Brain pericyte (primary cell): Measurements from ENCODE around the gene CSH2.
"Not testable (repeated sequence)": the region's sequence is repeated elsewhere in the genome, so short reads cannot be mapped to it uniquely, and the experiment has no call there.

Source experiments
- DNase-seq: peaks from one replicate; pipeline ENCODE4 v3.0.0-alpha.2; 2012; ENCODE audit warnings: low read depth, low spot score

Gene CSH2

DNA sequence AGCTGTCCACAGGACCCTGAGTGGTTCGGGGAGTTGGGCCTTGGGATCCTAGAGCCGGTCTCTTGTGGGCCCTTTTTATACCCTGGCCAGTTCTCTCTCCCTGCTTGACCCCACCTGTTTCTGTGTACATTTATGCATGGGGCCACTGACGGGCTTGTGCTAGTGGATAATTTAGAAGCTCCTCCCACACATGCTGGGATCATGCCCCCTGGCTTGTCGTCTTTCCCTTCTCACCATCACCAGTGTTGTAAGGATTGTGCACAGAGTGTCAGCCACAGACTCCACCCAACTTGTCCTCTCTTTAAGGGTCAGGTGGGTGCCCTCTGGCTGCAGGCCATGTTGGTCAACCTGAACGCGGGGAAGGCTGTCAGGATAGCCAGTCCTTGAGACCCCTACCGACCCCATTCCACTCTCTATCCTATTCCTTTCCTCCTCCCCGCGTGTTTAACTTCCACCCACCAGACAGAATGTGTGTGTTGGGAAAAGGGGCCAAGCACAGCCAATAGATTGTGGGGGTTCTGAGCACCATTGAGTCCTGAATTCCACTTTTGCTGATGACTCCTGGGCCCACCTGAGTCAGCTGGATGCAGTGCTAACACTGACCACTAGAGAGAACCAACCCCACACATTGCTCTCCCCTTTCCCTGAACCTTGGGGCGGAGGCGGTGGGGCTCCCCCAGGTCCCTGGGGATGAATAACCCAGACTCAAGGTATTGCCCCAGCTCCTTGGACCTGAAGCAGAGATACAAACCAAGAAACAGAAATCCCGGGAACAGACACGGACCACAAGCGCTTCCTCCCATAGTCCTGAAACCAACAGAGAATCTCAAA lies 23.3 kb upstream of the CSH2 start, which contains the start of gene CSH1:
Gene CSH1 (minus strand): TSS at position 51 of the 831 bp plus-strand sequence. CDS start 63 bp downstream, outside the sequence.
- DNase-seq: not testable (repeated sequence)

DNA sequence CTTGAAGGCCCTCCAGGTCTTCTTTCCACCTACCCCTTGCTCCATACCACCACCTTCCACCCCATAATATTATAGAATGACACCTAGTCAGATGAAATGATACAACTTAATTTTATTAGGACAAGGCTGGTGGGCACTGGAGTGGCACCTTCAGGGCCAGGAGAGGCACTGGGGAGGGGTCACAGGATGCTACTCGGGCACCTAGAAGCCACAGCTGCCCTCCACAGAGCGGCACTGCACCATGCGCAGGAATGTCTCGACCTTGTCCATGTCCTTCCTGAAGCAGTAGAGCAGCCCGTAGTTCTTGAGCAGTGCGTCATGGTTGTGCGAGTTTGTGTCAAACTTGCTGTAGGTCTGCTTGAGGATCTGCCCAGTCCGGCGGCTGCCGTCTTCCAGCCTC lies 21.3 kb upstream of the CSH2 start:
- not testable (repeated sequence) for DNase-seq

GRCh38 chr17:63894021-63894420 lies 20.5 kb upstream of the CSH2 start:
- not testable (repeated sequence) for DNase-seq

- DNase-seq: not testable (repeated sequence)
Measured at GRCh38 chr17:63892316-63893037, 19.0 kb upstream of the CSH2 start.

DNA sequence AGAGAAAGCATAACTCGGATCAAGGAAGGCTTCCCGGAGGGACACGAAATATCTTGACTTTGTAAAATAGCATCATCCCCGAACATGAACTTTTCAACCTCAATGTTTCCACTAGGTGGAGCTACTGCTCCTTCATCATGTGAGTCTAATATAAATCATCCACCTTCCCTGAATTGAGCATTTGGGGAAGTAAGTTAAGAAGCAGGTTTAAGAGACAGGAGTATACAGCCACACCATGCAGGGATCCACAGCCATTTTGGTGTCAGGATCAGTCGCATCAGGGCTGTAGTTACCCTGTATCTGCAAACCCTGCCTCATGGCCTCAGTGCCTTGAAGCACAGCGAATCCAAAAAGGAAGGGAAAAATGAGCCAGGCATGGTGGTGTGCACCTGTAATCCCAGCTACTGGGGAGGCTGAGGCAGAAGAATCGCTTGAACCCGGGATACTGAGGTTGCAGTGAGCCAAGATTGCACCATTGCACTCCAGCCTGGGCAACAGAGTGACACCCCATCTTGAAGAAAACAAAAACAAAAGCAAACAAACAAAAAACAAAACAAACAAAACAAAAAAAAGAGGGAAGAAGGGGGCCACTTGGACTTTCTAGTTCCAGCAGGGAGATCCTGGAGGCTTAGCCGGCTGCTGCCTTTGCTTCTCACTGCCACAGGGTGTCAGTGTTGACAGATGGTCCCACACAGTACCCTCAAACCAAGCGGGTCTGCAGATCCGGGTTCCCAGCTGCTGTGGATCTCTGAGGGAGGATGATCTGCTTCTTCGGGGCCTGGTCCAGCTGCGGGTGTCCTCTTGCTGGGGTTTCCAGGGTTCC lies 15.8 kb upstream of the CSH2 start:
- not testable (repeated sequence) for DNase-seq

GRCh38 chr17:63885119-63885518 lies 11.6 kb upstream of the CSH2 start:
- not testable (repeated sequence) for DNase-seq

DNA sequence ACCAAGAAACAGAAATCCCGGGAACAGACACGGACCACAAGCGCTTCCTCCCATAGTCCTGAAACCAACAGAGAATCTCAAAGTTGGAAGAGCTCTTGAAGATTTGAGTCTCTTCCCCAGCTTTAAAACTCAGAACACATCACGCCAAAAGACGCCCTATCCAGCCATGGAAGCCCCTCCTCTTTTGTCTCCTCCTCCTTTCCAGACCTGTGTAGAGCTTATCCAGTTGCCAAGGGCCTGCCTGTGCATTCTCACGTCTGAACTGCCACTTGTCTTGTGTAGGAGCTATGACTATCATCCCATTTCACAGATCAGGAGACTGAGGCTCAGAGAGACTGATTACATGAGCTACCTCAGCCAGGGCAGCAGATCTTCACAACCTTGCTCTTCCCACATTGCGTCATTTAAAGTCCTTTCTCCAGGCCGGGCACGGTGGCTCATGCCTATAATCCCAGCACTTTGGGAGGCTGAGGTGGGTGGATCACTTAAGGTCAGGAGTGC lies 9.2 kb upstream of the CSH2 start:
- not testable (repeated sequence) for DNase-seq

- DNase-seq: no peak
Measured at GRCh38 chr17:63881935-63882601, 8.6 kb upstream of the CSH2 start, which contains the start of gene GH2. GH2 (minus strand) TSS chr17:63881944; CDS start chr17:63881801, 143 bp downstream.

DNA sequence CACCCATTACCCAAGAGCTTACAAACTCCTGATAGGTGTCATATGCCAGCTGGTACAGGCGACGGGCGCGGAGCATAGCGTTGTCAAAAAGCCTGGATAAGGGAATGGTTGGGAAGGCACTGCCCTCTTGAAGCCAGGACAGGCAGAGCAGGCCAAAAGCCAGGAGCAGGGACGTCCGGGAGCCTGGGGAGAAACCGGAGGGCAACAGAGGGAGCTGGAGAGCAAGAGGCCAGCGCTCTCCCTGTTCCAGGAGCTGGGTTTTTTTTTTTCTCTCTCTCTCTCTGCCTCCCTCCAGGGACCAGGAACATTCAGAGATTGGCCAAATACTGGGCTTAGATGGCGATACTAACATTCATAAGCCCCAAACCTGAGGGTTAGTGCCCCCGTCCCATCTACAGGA lies 7.9 kb upstream of the CSH2 start:
- DNase-seq: not testable (repeated sequence)

DNA sequence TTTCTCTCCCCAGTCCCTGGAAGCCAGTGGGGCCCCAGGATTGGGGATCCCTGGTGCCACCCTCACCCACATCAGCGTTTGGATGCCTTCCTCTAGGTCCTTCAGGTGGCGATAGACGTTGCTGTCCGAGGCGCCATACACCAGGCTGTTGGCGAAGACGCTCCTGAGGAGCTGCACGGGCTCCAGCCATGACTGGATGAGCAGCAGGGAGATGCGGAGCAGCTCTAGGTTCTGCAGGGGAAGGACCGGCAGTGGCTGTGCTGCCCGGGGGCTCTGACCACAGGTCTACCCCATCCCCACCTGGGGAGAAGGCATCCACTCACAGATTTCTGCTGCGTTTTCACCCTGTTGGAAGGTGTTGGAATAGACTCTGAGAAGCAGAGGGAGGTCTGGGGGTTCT lies 7.2 kb upstream of the CSH2 start:
- no peak for DNase-seq

DNA sequence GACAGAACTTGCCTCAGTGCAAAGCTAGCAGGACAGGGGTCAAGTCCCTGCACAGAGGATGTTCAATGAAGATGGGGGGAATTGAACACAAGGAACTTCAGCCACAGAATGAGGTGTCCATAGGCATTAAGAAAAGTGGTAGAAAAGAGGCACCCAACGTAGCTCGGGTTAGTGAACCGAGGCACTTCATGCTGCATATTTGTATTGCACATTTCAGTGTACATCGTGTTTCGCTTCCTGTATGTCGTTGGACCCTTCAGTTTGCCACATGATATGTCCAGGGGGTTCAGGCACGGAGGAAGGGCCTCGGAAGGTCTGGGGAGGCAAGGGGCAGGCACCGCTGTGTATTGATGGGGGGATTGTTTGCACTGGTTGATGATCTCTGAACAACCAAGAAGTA lies 4.9 kb upstream of the CSH2 start:
- DNase-seq: not testable (repeated sequence)

- not testable (repeated sequence) for DNase-seq
Measured at GRCh38 chr17:63874693-63875092, 1.2 kb upstream of the CSH2 start.

- not testable (repeated sequence) for DNase-seq
Measured at GRCh38 chr17:63874061-63874626, 667 bp upstream of the CSH2 start.

DNA sequence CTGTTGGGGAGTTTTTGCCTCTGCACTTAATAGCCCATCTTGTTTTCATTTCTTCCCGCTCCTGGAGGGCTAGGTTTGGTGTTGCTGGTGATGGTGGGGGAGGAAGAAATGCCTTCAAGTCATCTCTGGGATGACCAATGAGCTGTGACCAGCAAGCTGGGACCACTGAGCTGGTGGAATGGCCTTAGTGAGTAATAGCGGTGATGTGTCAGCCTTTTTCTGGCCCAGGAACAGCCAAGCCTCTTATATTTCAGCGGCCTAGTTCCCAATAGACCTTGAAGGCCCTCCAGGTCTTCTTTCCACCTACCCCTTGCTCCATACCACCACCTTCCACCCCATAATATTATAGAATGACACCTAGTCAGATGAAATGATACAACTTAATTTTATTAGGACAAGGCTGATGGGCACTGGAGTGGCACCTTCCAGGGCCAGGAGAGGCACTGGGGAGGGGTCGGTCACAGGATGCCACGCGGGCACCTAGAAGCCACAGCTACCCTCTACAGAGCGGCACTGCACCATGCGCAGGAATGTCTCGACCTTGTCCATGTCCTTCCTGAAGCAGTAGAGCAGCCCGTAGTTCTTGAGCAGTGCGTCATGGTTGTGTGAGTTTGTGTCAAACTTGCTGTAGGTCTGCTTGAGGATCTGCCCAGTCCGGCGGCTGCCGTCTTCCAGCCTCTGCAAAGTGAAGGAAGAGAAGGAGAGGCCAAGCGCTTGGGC lies 1.7 kb downstream of the CSH2 start:
- not testable (repeated sequence) for DNase-seq

DNA sequence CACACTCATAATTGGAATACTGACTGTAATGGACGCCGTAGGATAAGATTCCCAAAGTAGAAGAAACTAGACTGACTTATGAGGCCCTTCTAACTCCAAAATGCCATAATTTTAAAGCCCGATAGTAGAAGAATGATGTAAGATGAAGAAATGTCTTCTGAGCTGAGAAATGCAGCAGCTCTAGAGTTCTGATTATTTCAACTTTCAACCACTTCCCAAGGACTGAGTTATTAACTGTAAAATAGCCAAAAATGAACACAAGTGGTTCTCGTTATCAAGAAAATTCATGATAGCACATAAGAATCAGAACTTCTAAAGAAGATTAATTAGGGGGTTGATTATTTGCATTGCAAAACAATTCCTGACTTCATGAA lies 3.2 kb downstream of the CSH2 start:
- not testable (repeated sequence) for DNase-seq

DNA sequence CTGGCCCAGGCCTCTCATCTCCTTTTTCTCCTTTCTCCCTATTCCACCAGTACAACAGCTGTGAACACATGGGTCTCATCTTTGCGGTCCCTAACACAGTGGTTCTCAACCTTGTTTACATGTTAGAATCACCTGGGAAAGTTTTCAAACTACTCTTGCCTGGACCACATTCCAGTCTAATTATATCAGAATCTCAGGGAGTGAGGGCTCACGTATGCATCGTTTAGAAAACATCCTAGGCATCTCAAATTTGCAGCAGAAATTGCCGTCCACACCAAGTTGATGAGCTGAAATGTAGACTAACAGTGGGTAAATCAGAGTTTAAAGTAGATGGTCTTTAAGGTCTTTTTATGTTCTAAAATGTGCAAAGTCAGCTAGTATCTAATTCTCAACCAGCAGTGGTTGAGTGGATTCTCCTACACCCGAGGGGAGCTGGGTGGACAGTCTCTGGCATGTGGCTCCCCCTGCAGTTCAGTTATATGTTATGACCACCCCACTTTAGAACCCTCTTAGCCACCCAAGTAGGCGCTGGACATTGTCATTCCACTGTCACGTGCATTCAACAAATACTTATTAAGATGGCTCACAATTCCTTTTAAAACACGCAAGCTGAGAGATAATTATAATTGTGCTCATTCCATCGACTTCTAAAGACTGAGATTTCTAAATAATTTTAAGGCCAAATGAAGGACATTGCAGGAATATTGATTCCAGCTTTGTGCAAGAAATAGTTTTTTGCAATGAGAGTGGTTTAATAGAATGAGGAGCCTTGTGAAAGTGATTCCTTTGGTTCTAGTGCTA lies 3.8 kb downstream of the CSH2 start:
- DNase-seq: not testable (repeated sequence)

- not testable (repeated sequence) for DNase-seq
Measured at GRCh38 chr17:63866625-63867024, 6.9 kb downstream of the CSH2 start.

GRCh38 chr17:63859257-63859656 lies 14.2 kb downstream of the CSH2 start:
- no peak for DNase-seq

GRCh38 chr17:63856425-63856824 lies 17.1 kb downstream of the CSH2 start:
- DNase-seq: not testable (repeated sequence)
